Mesenteric fat pad (tissue), 1 donor: ENCODE data around the gene REXO4. TPM values are rescaled to one million over a fixed set of nuclear protein-coding genes. Genes with fewer than 3 reads are reported as not detected.
"Not testable (repeated sequence)": the region's sequence is repeated elsewhere in the genome, so short reads cannot be mapped to it uniquely, and the experiment has no call there.

Experiments
- DNase-seq: peaks from one replicate; pipeline ENCODE4 v3.0.0-alpha.2; 2020; ENCODE audit warnings: low spot score
- total RNA-seq: library from RNA; stranded (reverse); fragmentation: NEBNext Ultra II Directional; extraction: Animal tissue kit (Norgen Biotek cat#: 25700); gene quantifications from one replicate; pipeline ENCODE4 v1.2.1, GENCODE V29; 2021
- donor health status: DM: yes; HTN: yes; CAD: no.

Gene REXO4
- total RNA-seq, 1 donor from 2014 or later = 13.1 TPM

- DNase-seq = no peak
These were observed 5.4 kb upstream of the REXO4 start for GRCh38 chr9:133423216-133423615.

- DNase-seq = no peak
These were observed 4.1 kb upstream of the REXO4 start, which contains the start of gene ADAMTS13 for GRCh38 chr9:133421615-133422542. ADAMTS13 (plus strand) TSS chr9:133422367; CDS start chr9:133422444, 77 bp downstream.

GRCh38 chr9:133420392-133420827, 2.6 kb upstream of the REXO4 start:
- no peak for DNase-seq

GRCh38 chr9:133419005-133419404, 1.2 kb upstream of the REXO4 start:
- DNase-seq = no peak

GRCh38 chr9:133415170-133415569, 2.6 kb downstream of the REXO4 start:
- DNase-seq = no peak

- no peak for DNase-seq
These were observed 9.8 kb downstream of the REXO4 start for GRCh38 chr9:133408042-133408441.

- DNase-seq = peak; percentile 91
These were observed 11.1 kb downstream of the REXO4 start for GRCh38 chr9:133406480-133407307.

GRCh38 chr9:133405508-133406438, 12.0 kb downstream of the REXO4 start:
- DNase-seq = no peak

- DNase-seq = no peak
These were observed 13.3 kb downstream of the REXO4 start for GRCh38 chr9:133404454-133405002.

- no peak for DNase-seq
These were observed 13.9 kb downstream of the REXO4 start for GRCh38 chr9:133403766-133404453.

- DNase-seq = no peak
These were observed 15.1 kb downstream of the REXO4 start for GRCh38 chr9:133402689-133403088.

GRCh38 chr9:133401588-133401987, 16.2 kb downstream of the REXO4 start:
- DNase-seq = no peak

- no peak for DNase-seq
These were observed 17.5 kb downstream of the REXO4 start for GRCh38 chr9:133400292-133400691.

GRCh38 chr9:133397895-133398294, 19.9 kb downstream of the REXO4 start:
- no peak for DNase-seq

GRCh38 chr9:133397370-133397769, 20.4 kb downstream of the REXO4 start:
- DNase-seq = no peak

- DNase-seq = no peak
These were observed 20.9 kb downstream of the REXO4 start for GRCh38 chr9:133396952-133397351.

- no peak for DNase-seq
These were observed 23.0 kb downstream of the REXO4 start for GRCh38 chr9:133394687-133395271.

GRCh38 chr9:133393399-133393798, 24.4 kb downstream of the REXO4 start:
- no peak for DNase-seq

- not testable (repeated sequence) for DNase-seq
These were observed 25.5 kb downstream of the REXO4 start for GRCh38 chr9:133392308-133392707.
